ENCODE data around the gene CAPZB. TPM values are rescaled to one million over a fixed set of nuclear protein-coding genes. Genes with fewer than 3 reads are reported as not detected.

CAPZB gene
- polyA plus RNA-seq, 1 experiment: 312 TPM

DNA sequence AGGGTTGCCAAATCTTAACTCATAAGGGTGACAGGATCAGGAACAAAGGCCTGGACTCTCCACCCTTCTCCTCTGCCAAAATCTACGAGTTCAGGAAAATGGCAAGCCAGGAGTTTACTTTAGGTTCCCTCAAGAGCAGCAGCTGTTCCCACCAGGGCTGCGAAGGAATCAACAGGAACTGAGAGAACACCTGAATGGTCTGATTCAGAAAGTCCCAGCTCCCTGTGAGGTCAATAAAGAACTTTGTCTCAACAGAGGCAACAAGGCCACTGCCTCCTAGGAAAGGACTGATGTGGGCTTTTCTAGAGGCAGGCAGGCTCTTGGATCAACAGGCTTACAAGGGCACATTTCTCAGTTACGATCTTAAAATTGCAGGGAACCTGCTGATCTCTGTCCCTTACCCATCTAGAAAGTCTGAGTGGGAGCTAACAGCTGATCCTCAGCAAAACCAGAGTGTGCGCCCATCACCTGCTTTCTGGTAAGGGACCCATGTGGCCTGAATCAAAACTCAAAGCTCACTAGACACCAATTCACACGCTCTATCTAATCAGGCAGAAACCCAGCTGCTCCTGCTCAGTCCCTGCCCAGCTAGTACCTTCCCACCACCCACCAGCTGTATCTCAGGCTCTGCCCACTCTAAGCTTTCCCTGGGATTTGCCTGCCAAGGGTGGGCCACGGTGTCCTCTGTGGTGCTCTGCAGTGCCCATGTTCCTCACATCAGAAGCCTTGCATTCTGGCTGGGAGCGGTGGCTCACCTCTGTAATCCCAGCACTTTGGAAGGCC, 83.1 kb downstream of the CAPZB start:
- DNase-seq (ENCODE audit: low read depth, low spot score): no peak
- POLR2A ChIA-PET: interaction anchor here (0.7 kb wide), 1 partner anchor 21 kb away, joined by 3 read pairs; no protein-coding TSS in a partner anchor
- no peaks in the 10 kb centered on the region for H3K9me3 ChIP-seq (ENCODE audit: control insufficient read depth, insufficient read depth, low read length)

DNA sequence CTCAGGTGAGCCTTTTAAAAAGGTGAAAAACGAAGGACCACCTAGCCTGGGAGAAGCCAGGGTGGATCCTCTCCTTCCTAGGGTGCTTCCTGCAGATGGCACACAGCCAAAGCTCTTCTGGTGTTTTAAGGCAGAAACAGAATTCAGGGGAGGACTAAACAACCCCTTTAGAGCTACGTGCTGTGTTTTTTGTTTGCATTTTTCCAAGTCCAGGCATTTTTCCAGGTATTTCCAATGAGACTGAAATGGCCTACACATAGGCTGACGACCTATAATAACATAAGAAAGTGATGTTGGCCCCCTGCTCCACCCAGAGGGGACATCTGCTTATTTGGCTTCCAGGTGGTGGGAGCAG, 83.8 kb downstream of the CAPZB start:
- no peaks in the 10 kb centered on the region for H3K27me3 ChIP-seq (ENCODE audit: control insufficient read depth, insufficient read depth, low read length)
- ChIA-PET POLR2A (interaction anchor here (0.7 to 1.1 kb wide), 3 partner anchors 10 to 249 kb away, joined by 3 to 5 read pairs (median 3); no protein-coding TSS in a partner anchor), CTCF (interaction anchor here (0.7 to 4.3 kb wide), 8 partner anchors 8 to 304 kb away, joined by 3 to 18 read pairs (median 4); no protein-coding TSS in a partner anchor)
- H3K4me3 ChIP-seq (ENCODE audit: low read depth, low read length): no peak overlapping the region
- no peak for DNase-seq (ENCODE audit: low read depth, low spot score)
- H3K27ac ChIP-seq (ENCODE audit: low read depth, low read length): peak overlapping the region; percentile 47
- TF ChIP-seq, protein P1, sequence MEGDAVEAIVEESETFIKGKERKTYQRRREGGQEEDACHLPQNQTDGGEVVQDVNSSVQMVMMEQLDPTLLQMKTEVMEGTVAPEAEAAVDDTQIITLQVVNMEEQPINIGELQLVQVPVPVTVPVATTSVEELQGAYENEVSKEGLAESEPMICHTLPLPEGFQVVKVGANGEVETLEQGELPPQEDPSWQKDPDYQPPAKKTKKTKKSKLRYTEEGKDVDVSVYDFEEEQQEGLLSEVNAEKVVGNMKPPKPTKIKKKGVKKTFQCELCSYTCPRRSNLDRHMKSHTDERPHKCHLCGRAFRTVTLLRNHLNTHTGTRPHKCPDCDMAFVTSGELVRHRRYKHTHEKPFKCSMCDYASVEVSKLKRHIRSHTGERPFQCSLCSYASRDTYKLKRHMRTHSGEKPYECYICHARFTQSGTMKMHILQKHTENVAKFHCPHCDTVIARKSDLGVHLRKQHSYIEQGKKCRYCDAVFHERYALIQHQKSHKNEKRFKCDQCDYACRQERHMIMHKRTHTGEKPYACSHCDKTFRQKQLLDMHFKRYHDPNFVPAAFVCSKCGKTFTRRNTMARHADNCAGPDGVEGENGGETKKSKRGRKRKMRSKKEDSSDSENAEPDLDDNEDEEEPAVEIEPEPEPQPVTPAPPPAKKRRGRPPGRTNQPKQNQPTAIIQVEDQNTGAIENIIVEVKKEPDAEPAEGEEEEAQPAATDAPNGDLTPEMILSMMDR (IDR thresholded peaks at IDR 0.05; ENCODE audit: low read depth, low read length): no peak
- H3K9me3 ChIP-seq (ENCODE audit: control insufficient read depth, insufficient read depth, low read length): no peaks in the 10 kb centered on the region

More for the DNA sequence above, 83.1 kb downstream of the CAPZB start:
- no peaks in the 10 kb centered on the region for H3K27me3 ChIP-seq (ENCODE audit: control insufficient read depth, insufficient read depth, low read length)
- H3K4me3 ChIP-seq (ENCODE audit: low read depth, low read length): no peak overlapping the region
- no peak overlapping the region for H3K27ac ChIP-seq (ENCODE audit: low read depth, low read length)
- CTCF ChIA-PET: interaction anchor here (0.9 to 4.3 kb wide), 5 partner anchors 11 to 303 kb away, joined by 3 to 18 read pairs (median 4); no protein-coding TSS in a partner anchor
- TF ChIP-seq, protein P1 (IDR thresholded peaks at IDR 0.05; ENCODE audit: low read depth, low read length): no peak

DNA sequence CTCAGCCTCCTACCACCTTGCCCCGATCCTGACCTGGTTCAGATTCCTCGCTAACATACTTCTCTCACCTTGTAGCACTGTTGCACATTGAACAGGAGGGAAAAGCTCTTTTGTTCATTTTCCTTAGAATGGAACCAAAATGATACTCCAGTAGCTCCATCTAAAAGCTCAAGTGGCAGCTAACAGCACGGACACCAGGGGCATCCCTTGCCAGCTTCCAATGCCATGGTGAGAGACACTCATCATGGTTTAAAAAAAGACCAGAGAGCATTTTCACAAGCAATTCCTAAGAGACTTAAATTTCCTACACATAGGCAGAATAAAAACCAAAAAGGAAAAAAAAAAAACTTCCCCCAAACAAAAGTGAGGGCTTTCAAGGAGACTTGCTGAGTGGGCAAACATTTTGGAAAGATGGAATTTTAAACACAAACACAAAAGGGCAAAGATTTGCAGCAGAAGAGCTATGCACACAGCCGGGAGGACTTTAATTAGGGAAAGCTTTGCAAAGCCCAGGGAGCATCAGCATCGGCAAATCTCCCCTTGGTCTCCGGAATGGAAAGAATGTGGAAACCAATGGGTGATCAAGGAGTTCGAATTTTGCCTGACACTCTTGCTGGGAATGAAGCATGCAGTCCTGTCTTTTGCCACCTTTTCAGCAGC, 84.3 kb downstream of the CAPZB start:
- H3K4me3 ChIP-seq (ENCODE audit: low read depth, low read length): no peak overlapping the region
- CTCF ChIA-PET: interaction anchor here (0.6 to 4.3 kb wide), 12 partner anchors 9 to 1959 kb away, joined by 3 to 18 read pairs (median 4); no protein-coding TSS in a partner anchor
- POLR2A ChIA-PET: interaction anchor here (0.7 to 1.1 kb wide), 2 partner anchors 10 to 250 kb away, joined by 3 to 5 read pairs; no protein-coding TSS in a partner anchor
- H3K27ac ChIP-seq (ENCODE audit: low read depth, low read length): peak overlapping the region; percentile 47
- DNase-seq (ENCODE audit: low read depth, low spot score): no peak
- H3K27me3 ChIP-seq (ENCODE audit: control insufficient read depth, insufficient read depth, low read length): no peaks in the 10 kb centered on the region
- TF ChIP-seq, protein P1 (IDR thresholded peaks at IDR 0.05; ENCODE audit: low read depth, low read length): no peak
- H3K9me3 ChIP-seq (ENCODE audit: control insufficient read depth, insufficient read depth, low read length): no peaks in the 10 kb centered on the region

DNA sequence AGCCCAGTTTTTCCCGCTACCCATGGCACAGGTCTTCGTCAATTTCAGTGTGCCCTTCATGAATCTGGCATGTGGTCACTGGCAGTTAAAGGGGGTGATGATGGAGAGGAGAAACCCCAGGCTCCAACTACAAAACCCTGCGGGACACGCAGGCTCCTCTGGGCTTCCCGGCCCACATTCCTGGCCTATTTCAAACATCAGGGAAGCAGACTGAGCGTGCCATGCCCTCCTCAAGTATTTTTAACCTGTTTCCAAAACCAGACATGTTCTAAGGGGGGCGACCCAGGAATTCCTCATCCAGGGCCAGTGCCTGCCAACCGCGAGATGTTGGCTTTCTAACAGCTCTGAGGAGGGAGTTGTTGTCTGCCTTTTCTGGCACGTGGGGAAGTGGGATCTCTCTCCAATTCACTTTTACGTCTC, 85.1 kb downstream of the CAPZB start:
- no peaks in the 10 kb centered on the region for H3K9me3 ChIP-seq (ENCODE audit: control insufficient read depth, insufficient read depth, low read length)
- ChIA-PET POLR2A (no interaction called here), CTCF (interaction anchor here (1.0 to 4.3 kb wide), 6 partner anchors 9 to 261 kb away, joined by 3 to 18 read pairs (median 5); no protein-coding TSS in a partner anchor)
- DNase-seq (ENCODE audit: low read depth, low spot score): no peak
- H3K27me3 ChIP-seq (ENCODE audit: control insufficient read depth, insufficient read depth, low read length): no peaks in the 10 kb centered on the region
- TF ChIP-seq, protein P1 (IDR thresholded peaks at IDR 0.05; ENCODE audit: low read depth, low read length): no peak
- H3K4me3 ChIP-seq (ENCODE audit: low read depth, low read length): no peak overlapping the region
- H3K27ac ChIP-seq (ENCODE audit: low read depth, low read length): no peak overlapping the region
